ENCODE measurements around the gene REELD1.
A peak's percentile ranks its signal among the peaks of the same experiment; 100 is the strongest.

Gene REELD1

GRCh38 chr4:146237092-146237491 is 22.8 kb downstream of the REELD1 start:
- no peaks in the 10 kb centered on the region for H3K9me3 ChIP-seq (ENCODE audit: severe bottlenecking)

GRCh38 chr4:146238107-146238506 is 23.8 kb downstream of the REELD1 start:
- TF ChIP-seq CTCF (IDR thresholded peaks at IDR 0.05; ENCODE audit: low read depth, low read length) = no peak
- Histone ChIP-seq H3K4me3 (ENCODE audit: low read depth, low read length) (no peak overlapping the region), H3K36me3 (no peaks in the 10 kb centered on the region), H3K27ac (no peak overlapping the region), H3K27me3 (ENCODE audit: insufficient read depth, low read depth, severe bottlenecking) (no peaks in the 10 kb centered on the region), H3K9me3 (ENCODE audit: severe bottlenecking) (no peaks in the 10 kb centered on the region)
- DNase-seq = no peak

More at GRCh38 chr4:146237092-146237491, 22.8 kb downstream of the REELD1 start:
- H3K27ac ChIP-seq = no peak overlapping the region
- H3K36me3 ChIP-seq = no peaks in the 10 kb centered on the region
- H3K27me3 ChIP-seq (ENCODE audit: insufficient read depth, low read depth, severe bottlenecking) = no peaks in the 10 kb centered on the region
- H3K4me3 ChIP-seq (ENCODE audit: low read depth, low read length) = no peak overlapping the region
- TF ChIP-seq CTCF (IDR thresholded peaks at IDR 0.05; ENCODE audit: low read depth, low read length) = no peak
- DNase-seq = no peak

DNA sequence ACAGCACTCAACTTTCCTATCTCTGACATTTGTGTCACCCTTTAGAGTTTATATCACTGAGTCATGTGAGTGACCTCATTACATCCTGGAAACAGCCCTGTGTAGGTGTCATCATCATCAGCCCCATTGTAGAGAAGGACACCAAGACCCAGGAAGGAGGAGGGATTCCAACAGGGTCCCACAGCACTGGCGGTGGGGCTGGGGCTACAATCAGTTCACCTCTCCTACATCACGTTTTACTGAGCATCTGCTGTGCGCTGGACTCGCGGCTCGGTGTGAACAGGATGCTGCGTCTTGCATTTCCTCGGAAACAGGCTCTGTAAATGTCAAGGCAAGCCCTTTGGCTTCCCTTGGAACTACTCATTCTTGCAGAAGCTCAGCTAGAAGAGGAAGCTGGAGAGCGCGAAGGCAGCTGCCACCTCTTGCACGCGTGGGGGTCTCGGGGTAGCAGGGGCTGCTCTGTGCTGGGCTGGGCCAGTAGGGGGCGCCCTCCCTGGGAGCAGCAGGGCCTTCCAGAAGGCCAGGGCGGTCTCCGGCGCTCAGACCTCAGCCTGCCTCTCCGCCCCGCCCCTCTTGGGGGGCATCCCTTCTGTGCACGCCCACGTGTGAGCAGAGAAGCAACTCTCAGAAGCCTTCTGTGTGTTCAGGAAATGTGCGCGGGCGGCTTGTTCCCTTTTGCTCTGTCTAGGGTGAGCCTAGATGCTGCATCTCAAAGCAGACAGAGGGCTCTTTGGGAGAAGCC is 29.0 kb downstream of the REELD1 start:
- peak; percentile 79 for TF ChIP-seq CTCF (IDR thresholded peaks at IDR 0.05; ENCODE audit: low read depth, low read length)
- DNase-seq = peak; percentile 18
- Histone ChIP-seq H3K9me3 (ENCODE audit: severe bottlenecking) (no peaks in the 10 kb centered on the region), H3K36me3 (no peaks in the 10 kb centered on the region), H3K27me3 (ENCODE audit: insufficient read depth, low read depth, severe bottlenecking) (no peaks in the 10 kb centered on the region), H3K4me3 (ENCODE audit: low read depth, low read length) (no peak overlapping the region), H3K27ac (no peak overlapping the region)

- H3K9me3 ChIP-seq (ENCODE audit: severe bottlenecking) = no peaks in the 10 kb centered on the region
- H3K4me3 ChIP-seq (ENCODE audit: low read depth, low read length) = no peak overlapping the region
- no peaks in the 10 kb centered on the region for H3K27me3 ChIP-seq (ENCODE audit: insufficient read depth, low read depth, severe bottlenecking)
- no peak overlapping the region for H3K27ac ChIP-seq
- TF ChIP-seq CTCF (IDR thresholded peaks at IDR 0.05; ENCODE audit: low read depth, low read length) = no peak
- no peaks in the 10 kb centered on the region for H3K36me3 ChIP-seq
- DNase-seq = no peak
Measured at GRCh38 chr4:146243883-146244277, 29.5 kb downstream of the REELD1 start.

GRCh38 chr4:146244496-146244895 is 30.2 kb downstream of the REELD1 start:
- H3K27me3 ChIP-seq (ENCODE audit: insufficient read depth, low read depth, severe bottlenecking) = no peaks in the 10 kb centered on the region
- no peak overlapping the region for H3K4me3 ChIP-seq (ENCODE audit: low read depth, low read length)
- no peaks in the 10 kb centered on the region for H3K9me3 ChIP-seq (ENCODE audit: severe bottlenecking)
- DNase-seq = no peak
- TF ChIP-seq CTCF (IDR thresholded peaks at IDR 0.05; ENCODE audit: low read depth, low read length) = no peak
- no peaks in the 10 kb centered on the region for H3K36me3 ChIP-seq
- no peak overlapping the region for H3K27ac ChIP-seq

GRCh38 chr4:146245246-146245645 is 30.9 kb downstream of the REELD1 start:
- Histone ChIP-seq H3K9me3 (ENCODE audit: severe bottlenecking) (no peaks in the 10 kb centered on the region), H3K36me3 (no peaks in the 10 kb centered on the region), H3K27ac (no peak overlapping the region), H3K4me3 (ENCODE audit: low read depth, low read length) (no peak overlapping the region), H3K27me3 (ENCODE audit: insufficient read depth, low read depth, severe bottlenecking) (no peaks in the 10 kb centered on the region)
- TF ChIP-seq CTCF (IDR thresholded peaks at IDR 0.05; ENCODE audit: low read depth, low read length) = no peak
- no peak for DNase-seq
